LHCN-M2 (cell line): ENCODE results near the gene MYO18B. TPM values are rescaled to one million over a fixed set of nuclear protein-coding genes. Genes with fewer than 3 reads are reported as not detected.
"Not testable (repeated sequence)": the region's sequence is repeated elsewhere in the genome, so short reads cannot be mapped to it uniquely, and the experiment has no call there.

ENCODE experiments used
- DNase-seq: peaks from one replicate; pipeline ENCODE4 v3.0.0-alpha.2; 2012; ENCODE audit warnings: low read depth
- polyA plus RNA-seq: library from polyadenylated mRNA; unstranded; fragments of >200 nt; gene quantifications from one replicate; pipeline ENCODE4 v1.2.1, GENCODE V29; 2012; ENCODE audit warnings: missing spikeins
- total RNA-seq: library from RNA; depleted of rRNA; stranded (reverse); fragments of >200 nt; gene quantifications from 2 replicates; pipeline ENCODE4 v1.2.3, GENCODE V29; 2014; rRNA removed

The MYO18B gene
- 10.7 and 18.8 TPM in 2 replicates for total RNA-seq
- polyA plus RNA-seq, result 19.6 TPM

GRCh38 chr22:25741692-25742626 lies at the start of gene MYO18B:
Gene MYO18B, plus strand, starts transcription at chr22:25742188. Its CDS starts 18,905 bp downstream, at chr22:25761093.
- peak; percentile 89 for DNase-seq

- no peak for DNase-seq
Measured at GRCh38 chr22:25692397-25693267, 49.4 kb upstream of the MYO18B start.

- DNase-seq, result no peak
Measured at GRCh38 chr22:25693268-25693565, 48.8 kb upstream of the MYO18B start.

- no peak for DNase-seq
Measured at GRCh38 chr22:25694196-25694907, 47.6 kb upstream of the MYO18B start.

- no peak for DNase-seq
Measured at GRCh38 chr22:25695146-25695545, 46.8 kb upstream of the MYO18B start.

GRCh38 chr22:25696763-25697162 lies 45.2 kb upstream of the MYO18B start:
- no peak for DNase-seq

GRCh38 chr22:25697181-25697664 lies 44.8 kb upstream of the MYO18B start:
- no peak for DNase-seq

- DNase-seq, result no peak
Measured at GRCh38 chr22:25697978-25698377, 44.0 kb upstream of the MYO18B start.

GRCh38 chr22:25698461-25698860 lies 43.5 kb upstream of the MYO18B start:
- DNase-seq, result no peak

- no peak for DNase-seq
Measured at GRCh38 chr22:25698978-25699377, 43.0 kb upstream of the MYO18B start.

GRCh38 chr22:25701056-25701780 lies 40.8 kb upstream of the MYO18B start:
- peak; percentile 97 for DNase-seq

- peak; percentile 31 for DNase-seq
Measured at GRCh38 chr22:25702040-25702439, 39.9 kb upstream of the MYO18B start.

- no peak for DNase-seq
Measured at GRCh38 chr22:25702571-25703167, 39.3 kb upstream of the MYO18B start.

- DNase-seq, result no peak
Measured at GRCh38 chr22:25704701-25705100, 37.3 kb upstream of the MYO18B start.

GRCh38 chr22:25706197-25706596 lies 35.8 kb upstream of the MYO18B start:
- DNase-seq, result no peak

- DNase-seq, result not testable (repeated sequence)
Measured at GRCh38 chr22:25708430-25708829, 33.6 kb upstream of the MYO18B start.

- DNase-seq, result no peak
Measured at GRCh38 chr22:25709758-25710157, 32.2 kb upstream of the MYO18B start.

- no peak for DNase-seq
Measured at GRCh38 chr22:25710501-25710900, 31.5 kb upstream of the MYO18B start.

- DNase-seq, result no peak
Measured at GRCh38 chr22:25711491-25711890, 30.5 kb upstream of the MYO18B start.

GRCh38 chr22:25712661-25713400 lies 29.2 kb upstream of the MYO18B start:
- DNase-seq, result no peak
